HepG2 (cell line): ENCODE results near the gene AGTPBP1. TPM values are rescaled to one million over a fixed set of nuclear protein-coding genes. Genes with fewer than 3 reads are reported as not detected.

ENCODE experiments used
- ATAC-seq: fragments of 200-7000 bp; cut with Tn5 transposase; 3 replicates; pipeline ENCODE4 v1.9.1; 2020; ENCODE audit warnings: mild to moderate bottlenecking, moderate library complexity
- BruUV-seq: library from RNA; stranded (reverse); fragments of 400-500 nt; replicated peaks from 2 replicates; lab custom pipeline; 2021; lab: Mats Ljungman, UMichigan
- CTCF ChIA-PET: fragments of 300-600 bp; formaldehyde crosslinking; extraction: SDS; loops from one replicate; lab custom pipeline; 2021; ENCODE audit warnings: low total read pairs, inconsistent platforms, low intra/inter-chr PET ratio; lab: Yijun Ruan, JAX
- POLR2A ChIA-PET: fragments of 350-600 bp; sonication (Branson Sonifier 250); formaldehyde crosslinking; loops from one replicate; lab custom pipeline; 2020; ENCODE audit warnings: antibody characterized with exemption, inconsistent platforms; lab: Yijun Ruan, JAX
- DNase-seq: peaks from one replicate; pipeline ENCODE4 v3.0.0-alpha.2; 2015; ENCODE audit warnings: low spot score
- FAIRE-seq: peaks from 3 replicates; lab custom pipeline; 2011; peaks lifted over from hg19 to GRCh38; lab: Jason Lieb, UNC
- H2AFZ ChIP-seq: one replicate; pipeline ENCODE4 v1.6.1; 2011; ENCODE audit warnings: low read length, inconsistent platforms
- H3K27ac ChIP-seq: fragments of 300-600 bp; 3 replicates; pipeline ENCODE4 v1.8.0; 2011; ENCODE audit warnings: mixed run types, mild to moderate bottlenecking, mixed read lengths, low read length, inconsistent platforms; ENCODE audit not compliant: insufficient read depth; ENCODE audit errors: extremely low read length
- H3K27me3 ChIP-seq, 2 experiments: fragments of 200-600 bp in 1 of 2; 2 replicates in 1 of 2; 3 replicates in 1 of 2; pipeline versions ENCODE4 v1.6.0 to v1.8.0; 2011; ENCODE audit warnings: low read length in 2 of 2, mild to moderate bottlenecking in 2 of 2, moderate library complexity in 2 of 2, inconsistent platforms in 1 of 2; ENCODE audit not compliant: insufficient read depth in 2 of 2, control insufficient read depth in 1 of 2
- H3K36me3 ChIP-seq, 2 experiments: fragments of 200-600 bp in 1 of 2; replicated peaks in 1 of 2; 2 replicates in 1 of 2; 3 replicates in 1 of 2; pipeline versions ENCODE4 v1.5.1 to v1.8.0; 2011; ENCODE audit warnings: low read length in 2 of 2, inconsistent platforms in 1 of 2; ENCODE audit not compliant: insufficient read depth in 2 of 2, control insufficient read depth in 1 of 2
- H3K4me1 ChIP-seq: 2 replicates; pipeline ENCODE4 v1.5.1; 2012; ENCODE audit warnings: low read length, inconsistent platforms; ENCODE audit not compliant: insufficient read depth
- H3K4me2 ChIP-seq: 2 replicates; pipeline ENCODE4 v1.6.0; 2011; ENCODE audit warnings: low read depth, low read length, inconsistent platforms
- H3K4me3 ChIP-seq, 3 experiments: fragments of 200-600 bp in 1 of 3; sonication (generic), shearing (Covaris generic) in 1 of 3; replicated peaks in 1 of 3; 2 replicates each; pipeline ENCODE4 v1.5.1; 2011 to 2016; ENCODE audit warnings: low read length in 3 of 3, inconsistent platforms in 2 of 3, low read depth in 2 of 3, mild to moderate bottlenecking in 2 of 3, control low read depth in 1 of 3, mixed read lengths in 1 of 3; ENCODE audit not compliant: insufficient read depth in 1 of 3
- H3K79me2 ChIP-seq: one replicate; pipeline ENCODE4 v1.6.1; 2011; ENCODE audit warnings: low read length, inconsistent platforms; ENCODE audit not compliant: insufficient read depth
- H3K9ac ChIP-seq: 2 replicates; pipeline ENCODE4 v1.6.0; 2011; ENCODE audit warnings: mild to moderate bottlenecking, low read depth, low read length, inconsistent platforms; ENCODE audit not compliant: insufficient read depth
- H3K9me3 ChIP-seq: 2 replicates; pipeline ENCODE4 v1.5.1; 2012; ENCODE audit warnings: mild to moderate bottlenecking, low read length
- H4K20me1 ChIP-seq: 2 replicates; pipeline ENCODE4 v1.6.0; 2011; ENCODE audit warnings: inconsistent platforms, mild to moderate bottlenecking, low read length, moderate library complexity; ENCODE audit not compliant: insufficient read depth
- EHMT2 ChIP-seq: fragments of 200-600 bp; sonication (generic); IDR thresholded peaks from 2 replicates; pipeline ENCODE4 v1.7.0; 2017; ENCODE audit warnings: antibody characterized with exemption, low read depth, low read length, borderline replicate concordance
- EZH2 ChIP-seq: conservative IDR thresholded peaks from 2 replicates; pipeline ENCODE4 v1.6.1; 2012; ENCODE audit warnings: mild to moderate bottlenecking, low read depth, low read length, moderate library complexity
- ISX ChIP-seq: sonication (generic); formaldehyde crosslinking; conservative IDR thresholded peaks from 2 replicates; pipeline ENCODE4 v1.5.0; 2020; ENCODE audit warnings: missing genetic modification reagents
- JUN ChIP-seq: sonication (generic); formaldehyde crosslinking; IDR thresholded peaks from 2 replicates; pipeline ENCODE4 v1.4.0; 2020; ENCODE audit warnings: mild to moderate bottlenecking, missing genetic modification reagents
- MBD4 ChIP-seq: IDR thresholded peaks from 2 replicates; pipeline ENCODE4 v1.6.1; 2012; ENCODE audit warnings: low read length, inconsistent platforms, borderline replicate concordance
- NFRKB ChIP-seq: fragments of 450-650 bp; IDR thresholded peaks from 2 replicates; pipeline ENCODE4 v1.6.1; 2017
- POLR2AphosphoS2 ChIP-seq: IDR thresholded peaks from 2 replicates; pipeline ENCODE4 v1.6.1; 2011; ENCODE audit warnings: low read depth, low read length, improper control_type of control experiment
- SMAD9 ChIP-seq: sonication (generic); formaldehyde crosslinking; IDR thresholded peaks from 2 replicates; pipeline ENCODE4 v1.5.1; 2020; ENCODE audit warnings: mild to moderate bottlenecking, missing genetic modification reagents
- SSRP1 ChIP-seq: IDR thresholded peaks from 2 replicates; pipeline ENCODE4 v1.6.1; 2016; ENCODE audit warnings: control low read depth
- ZNF160 ChIP-seq: sonication (generic); formaldehyde crosslinking; IDR thresholded peaks from 2 replicates; pipeline ENCODE4 v1.8.0; 2022; ENCODE audit warnings: mild to moderate bottlenecking, inconsistent platforms, missing genetic modification reagents
- ZNF468 ChIP-seq: sonication (generic); formaldehyde crosslinking; IDR thresholded peaks from 2 replicates; pipeline ENCODE4 v1.8.0; 2022; ENCODE audit warnings: mild to moderate bottlenecking, moderate library complexity, missing genetic modification reagents
- WGBS: methylation state at CpG from one replicate; pipeline ENCODE4 v1.1.6; 2017; ENCODE audit warnings: low lambda C conversion rate; 5-methylcytosine and 5-hydroxymethylcytosine counted together
- in situ Hi-C: cut with HindIII; loops from 2 replicates; pipeline ENCODE4 v1.10.0; 2017; ENCODE audit warnings: low pct_unique_long_range_greater_than_20kb; ENCODE audit not compliant: extremely low pct_ligation_motif_present
- intact Hi-C: fragments of 100-400 bp; cut with micrococcal nuclease; formaldehyde crosslinking; loops from one replicate; pipeline ENCODE4 v1.10.0; 2022; ENCODE audit not compliant: unreplicated experiment
- polyA plus RNA-seq, 8 experiments: library from polyadenylated mRNA; depleted of rRNA in 3 of 8; stranded (reverse) in 7 of 8; unstranded in 1 of 8; fragments of >200 nt; fragmentation: Illumina TruSeq in 4 of 8; extraction: Trizol in 4 of 8; gene quantifications; 2 replicates each; pipeline versions ENCODE4 v1.2.1 to v1.2.3, GENCODE V29; 2011 to 2016; ENCODE audit warnings: low read depth in 4 of 8, missing spikeins in 1 of 8, mixed read lengths in 1 of 8; ENCODE audit not compliant: insufficient read depth in 1 of 8
- total RNA-seq, 5 experiments: library from RNA; depleted of rRNA; stranded (reverse); fragments of >200 nt; fragmentation: Illumina TruSeq; extraction: Trizol; gene quantifications; 2 replicates each; pipeline ENCODE4 v1.2.3, GENCODE V29; 2016; ENCODE audit warnings: low read depth in 1 of 5
- TF ChIP-seq, protein P1 (sequence below): sonication (generic); formaldehyde crosslinking; IDR thresholded peaks from 2 replicates; pipeline ENCODE4 v1.5.0; 2020; ENCODE audit warnings: missing genetic modification reagents
- TF ChIP-seq, protein P2 (sequence below): sonication (generic); formaldehyde crosslinking; IDR thresholded peaks from 2 replicates; pipeline ENCODE4 v1.5.0; 2020; ENCODE audit warnings: mild to moderate bottlenecking, missing genetic modification reagents
- TF ChIP-seq, protein P3 (sequence below): conservative IDR thresholded peaks from 2 replicates; pipeline ENCODE4 v1.6.1; 2018; ENCODE audit warnings: missing genetic modification reagents
- TF ChIP-seq, protein P4 (sequence below): sonication (generic); formaldehyde crosslinking; IDR thresholded peaks from 2 replicates; pipeline ENCODE4 v1.4.0; 2020; ENCODE audit warnings: missing genetic modification reagents, low read depth, mild to moderate bottlenecking, borderline replicate concordance
- TF ChIP-seq, protein P5 (sequence below): sonication (generic); formaldehyde crosslinking; IDR thresholded peaks from 2 replicates; pipeline ENCODE4 v1.8.0; 2022; ENCODE audit warnings: mild to moderate bottlenecking, missing genetic modification reagents, borderline replicate concordance
- TF ChIP-seq, protein P6 (sequence below): sonication (generic); formaldehyde crosslinking; IDR thresholded peaks from 2 replicates; pipeline ENCODE4 v1.5.0; 2020; ENCODE audit warnings: missing genetic modification reagents

The AGTPBP1 gene
- total and polyA plus RNA-seq, 2 of the 13 experiments (the other 11 are each of a cell fraction or from before 2014, with no cell fraction given), result 9.7 to 22.3 TPM

DNA sequence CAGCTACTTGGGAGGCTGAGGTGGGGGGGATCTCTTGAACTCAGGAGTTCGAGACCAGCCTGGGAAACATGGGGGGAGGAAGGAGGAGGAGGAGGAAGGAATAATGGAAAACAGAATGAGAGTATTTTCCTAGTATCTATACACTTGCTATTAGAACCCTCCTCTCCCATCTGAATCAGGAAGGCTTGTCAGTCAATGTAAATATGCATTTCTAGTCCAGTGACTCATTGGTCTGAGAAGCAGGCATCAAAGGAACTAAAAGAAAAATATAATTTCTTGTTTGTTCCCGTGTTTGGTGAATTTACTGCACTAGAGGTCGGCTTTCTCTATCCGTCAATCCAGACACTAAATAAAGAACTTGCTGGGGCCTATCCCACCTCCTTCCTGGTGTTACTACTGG is 88.6 kb downstream of the AGTPBP1 start:
- no peak for ATAC-seq
- ChIA-PET POLR2A (no interaction called here), CTCF (no interaction called here)
- Histone ChIP-seq H4K20me1 (no peaks in the 10 kb centered on the region), H3K9me3 (no peaks in the 10 kb centered on the region), H3K4me3 (no peak overlapping the region), H3K4me2 (no peak overlapping the region), H2AFZ (no peak overlapping the region), H3K9ac (no peak overlapping the region), H3K27ac (no peak overlapping the region), H3K27me3 (no peaks in the 10 kb centered on the region), H3K4me1 (no peaks in the 10 kb centered on the region), H3K36me3 (peaks cover 2 to 5% of the 10 kb centered on the region in 2 experiments; a peak in 1 of 5 replicates), H3K79me2 (no peaks in the 10 kb centered on the region)
- TF ChIP-seq NFRKB (no peak), MBD4 (no peak), ISX (CRISPR knock-in tag) (no peak), SSRP1 (CRISPR knock-in tag) (no peak), POLR2AphosphoS2 (no peak), EZH2 (no peak), EHMT2 (no peak), JUN (CRISPR knock-in tag) (no peak), ZNF468 (CRISPR knock-in tag) (no peak), ZNF160 (CRISPR knock-in tag) (no peak), SMAD9 (CRISPR knock-in tag) (no peak)
- TF ChIP-seq, protein P1, sequence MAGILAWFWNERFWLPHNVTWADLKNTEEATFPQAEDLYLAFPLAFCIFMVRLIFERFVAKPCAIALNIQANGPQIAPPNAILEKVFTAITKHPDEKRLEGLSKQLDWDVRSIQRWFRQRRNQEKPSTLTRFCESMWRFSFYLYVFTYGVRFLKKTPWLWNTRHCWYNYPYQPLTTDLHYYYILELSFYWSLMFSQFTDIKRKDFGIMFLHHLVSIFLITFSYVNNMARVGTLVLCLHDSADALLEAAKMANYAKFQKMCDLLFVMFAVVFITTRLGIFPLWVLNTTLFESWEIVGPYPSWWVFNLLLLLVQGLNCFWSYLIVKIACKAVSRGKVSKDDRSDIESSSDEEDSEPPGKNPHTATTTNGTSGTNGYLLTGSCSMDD (CRISPR knock-in tag), result no peak
- TF ChIP-seq, protein P2, sequence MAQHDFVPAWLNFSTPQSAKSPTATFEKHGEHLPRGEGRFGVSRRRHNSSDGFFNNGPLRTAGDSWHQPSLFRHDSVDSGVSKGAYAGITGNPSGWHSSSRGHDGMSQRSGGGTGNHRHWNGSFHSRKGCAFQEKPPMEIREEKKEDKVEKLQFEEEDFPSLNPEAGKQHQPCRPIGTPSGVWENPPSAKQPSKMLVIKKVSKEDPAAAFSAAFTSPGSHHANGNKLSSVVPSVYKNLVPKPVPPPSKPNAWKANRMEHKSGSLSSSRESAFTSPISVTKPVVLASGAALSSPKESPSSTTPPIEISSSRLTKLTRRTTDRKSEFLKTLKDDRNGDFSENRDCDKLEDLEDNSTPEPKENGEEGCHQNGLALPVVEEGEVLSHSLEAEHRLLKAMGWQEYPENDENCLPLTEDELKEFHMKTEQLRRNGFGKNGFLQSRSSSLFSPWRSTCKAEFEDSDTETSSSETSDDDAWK (CRISPR knock-in tag), result no peak
- TF ChIP-seq, protein P3, sequence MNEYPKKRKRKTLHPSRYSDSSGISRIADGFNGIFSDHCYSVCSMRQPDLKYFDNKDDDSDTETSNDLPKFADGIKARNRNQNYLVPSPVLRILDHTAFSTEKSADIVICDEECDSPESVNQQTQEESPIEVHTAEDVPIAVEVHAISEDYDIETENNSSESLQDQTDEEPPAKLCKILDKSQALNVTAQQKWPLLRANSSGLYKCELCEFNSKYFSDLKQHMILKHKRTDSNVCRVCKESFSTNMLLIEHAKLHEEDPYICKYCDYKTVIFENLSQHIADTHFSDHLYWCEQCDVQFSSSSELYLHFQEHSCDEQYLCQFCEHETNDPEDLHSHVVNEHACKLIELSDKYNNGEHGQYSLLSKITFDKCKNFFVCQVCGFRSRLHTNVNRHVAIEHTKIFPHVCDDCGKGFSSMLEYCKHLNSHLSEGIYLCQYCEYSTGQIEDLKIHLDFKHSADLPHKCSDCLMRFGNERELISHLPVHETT (CRISPR knock-in tag), result no peak
- TF ChIP-seq, protein P4, sequence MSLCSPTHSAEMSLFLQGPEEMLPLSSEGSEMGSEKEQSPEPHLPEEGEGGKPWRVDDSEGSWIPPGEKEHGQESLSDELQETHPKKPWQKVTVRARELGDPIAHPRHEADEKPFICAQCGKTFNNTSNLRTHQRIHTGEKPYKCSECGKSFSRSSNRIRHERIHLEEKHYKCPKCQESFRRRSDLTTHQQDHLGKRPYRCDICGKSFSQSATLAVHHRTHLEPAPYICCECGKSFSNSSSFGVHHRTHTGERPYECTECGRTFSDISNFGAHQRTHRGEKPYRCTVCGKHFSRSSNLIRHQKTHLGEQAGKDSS, result no peak
- TF ChIP-seq, protein P5, sequence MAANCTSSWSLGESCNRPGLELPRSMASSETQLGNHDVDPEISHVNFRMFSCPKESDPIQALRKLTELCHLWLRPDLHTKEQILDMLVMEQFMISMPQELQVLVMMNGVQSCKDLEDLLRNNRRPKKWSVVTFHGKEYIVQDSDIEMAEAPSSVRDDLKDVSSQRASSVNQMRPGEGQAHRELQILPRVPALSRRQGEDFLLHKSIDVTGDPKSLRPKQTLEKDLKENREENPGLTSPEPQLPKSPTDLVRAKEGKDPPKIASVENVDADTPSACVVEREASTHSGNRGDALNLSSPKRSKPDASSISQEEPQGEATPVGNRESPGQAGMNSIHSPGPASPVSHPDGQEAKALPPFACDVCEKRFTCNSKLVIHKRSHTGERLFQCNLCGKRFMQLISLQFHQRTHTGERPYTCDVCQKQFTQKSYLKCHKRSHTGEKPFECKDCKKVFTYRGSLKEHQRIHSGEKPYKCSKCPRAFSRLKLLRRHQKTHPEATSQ (CRISPR knock-in tag), result no peak
- TF ChIP-seq, protein P6, sequence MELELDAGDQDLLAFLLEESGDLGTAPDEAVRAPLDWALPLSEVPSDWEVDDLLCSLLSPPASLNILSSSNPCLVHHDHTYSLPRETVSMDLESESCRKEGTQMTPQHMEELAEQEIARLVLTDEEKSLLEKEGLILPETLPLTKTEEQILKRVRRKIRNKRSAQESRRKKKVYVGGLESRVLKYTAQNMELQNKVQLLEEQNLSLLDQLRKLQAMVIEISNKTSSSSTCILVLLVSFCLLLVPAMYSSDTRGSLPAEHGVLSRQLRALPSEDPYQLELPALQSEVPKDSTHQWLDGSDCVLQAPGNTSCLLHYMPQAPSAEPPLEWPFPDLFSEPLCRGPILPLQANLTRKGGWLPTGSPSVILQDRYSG (CRISPR knock-in tag), result no peak
- WGBS, result 89% methylated on average over 4 of the region's 4 CpGs
- no peak for DNase-seq
- no peak for FAIRE-seq
- intact Hi-C loops, result no loop called here
- no TSS peak for BruUV-seq
- in situ Hi-C loops, result no loop called here
